ENCODE results near the gene BOLA1.
A peak's percentile ranks its signal among the peaks of the same experiment; 100 is the strongest.

BOLA1 gene

GRCh38 chr1:149887456-149888246 lies 11.7 kb upstream of the BOLA1 start:
- peak; percentile 58 for DNase-seq

DNA sequence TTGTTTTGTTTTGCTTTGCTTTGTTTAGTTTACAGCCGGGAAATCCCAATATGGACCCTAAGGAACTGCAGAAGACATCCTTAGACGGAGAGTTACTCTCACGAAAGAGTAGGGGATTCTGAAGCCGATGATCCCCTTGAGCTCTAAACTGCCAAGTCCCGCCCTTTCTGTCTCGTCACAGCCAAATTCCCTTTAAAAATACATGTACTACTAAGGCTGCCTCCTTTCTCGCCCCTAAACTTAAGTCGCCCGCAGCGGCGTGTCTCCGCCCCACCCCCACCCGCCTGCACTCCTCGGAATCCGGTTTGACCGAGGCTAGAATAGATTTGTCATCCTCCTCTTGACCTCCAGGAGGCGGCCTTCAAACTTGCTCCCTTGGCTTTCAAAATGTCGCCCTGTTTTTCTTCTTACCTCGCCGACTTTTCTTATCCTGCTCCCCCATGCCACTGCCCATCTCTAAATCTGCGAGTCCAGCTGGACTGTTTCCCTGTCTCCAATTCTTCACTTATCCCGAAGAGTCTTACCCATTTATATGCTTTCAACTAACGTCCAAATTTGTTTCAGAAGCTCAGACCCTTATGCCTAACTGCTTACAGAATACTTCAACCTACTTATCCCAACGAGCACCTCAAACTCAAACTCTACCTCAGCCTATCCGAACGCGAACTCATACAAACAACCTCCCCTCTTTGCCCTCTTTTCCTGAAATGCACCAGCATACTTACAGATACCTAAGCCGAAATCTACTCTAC lies 10.9 kb upstream of the BOLA1 start:
- peak; percentile 57 for DNase-seq

DNA sequence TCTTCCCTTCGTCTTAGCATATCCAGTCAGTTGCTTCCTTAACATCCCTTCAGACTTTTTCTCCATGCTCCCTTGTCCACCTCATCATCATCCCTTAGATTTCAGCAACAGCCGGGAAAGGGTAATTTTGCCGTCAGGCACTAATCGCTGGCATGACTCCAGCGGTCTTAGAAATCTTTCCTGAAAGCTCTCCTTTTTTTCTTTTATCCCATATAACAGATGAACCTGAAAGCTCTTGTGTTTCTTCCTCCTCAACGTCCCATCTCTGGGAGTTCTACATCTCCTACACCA lies 10.4 kb upstream of the BOLA1 start:
- no peak for DNase-seq

DNA sequence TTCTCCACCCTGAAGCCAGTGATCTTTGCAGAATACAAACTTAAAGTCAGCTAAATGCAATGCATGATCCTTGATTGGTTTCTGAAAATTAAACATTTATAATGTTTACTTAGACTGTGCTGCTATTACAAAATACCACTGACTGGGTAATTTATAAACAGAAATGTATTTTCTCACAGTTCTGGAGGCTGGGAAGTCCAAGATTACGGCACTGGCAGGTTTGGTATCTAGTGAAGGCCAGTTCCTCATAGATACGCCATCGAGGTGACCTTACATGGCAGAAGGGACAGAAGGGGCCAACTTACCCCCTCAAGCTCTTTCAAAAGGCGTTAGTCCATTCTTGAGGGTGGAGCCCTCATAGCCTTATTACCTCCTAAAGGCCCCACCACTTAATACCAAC lies 2.8 kb upstream of the BOLA1 start:
- DNase-seq, result no peak

GRCh38 chr1:149903836-149904491 lies 4.6 kb downstream of the BOLA1 start:
- no peak for DNase-seq

DNA sequence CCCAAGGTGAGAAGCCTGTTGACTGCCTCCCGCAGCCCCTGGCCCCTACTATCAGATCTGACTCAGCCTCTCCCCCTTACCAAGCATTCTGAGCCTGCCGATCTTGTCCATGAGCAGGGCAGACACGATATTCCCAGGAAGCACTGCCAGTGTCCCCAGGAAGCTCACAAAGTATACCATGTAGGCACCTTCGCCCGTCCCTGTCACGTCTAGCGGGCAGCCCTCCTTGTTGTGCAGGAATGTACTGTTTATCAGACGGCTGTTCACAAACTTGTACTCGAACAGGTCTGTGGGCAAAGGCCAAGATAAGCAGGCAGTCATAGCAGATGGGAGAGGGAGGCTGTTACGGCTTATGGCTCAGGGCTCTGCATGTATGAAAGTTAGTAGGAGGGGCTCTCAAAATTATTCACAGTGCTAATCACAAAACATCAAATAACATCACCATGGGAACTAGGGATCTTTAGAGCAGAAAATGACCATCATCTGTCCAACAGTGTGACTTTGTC lies 7.3 kb downstream of the BOLA1 start:
- DNase-seq, result no peak

GRCh38 chr1:149914545-149914944 lies 15.2 kb downstream of the BOLA1 start:
- DNase-seq, result no peak

- DNase-seq, result no peak
These were observed 16.2 kb downstream of the BOLA1 start for GRCh38 chr1:149915429-149916192.

- DNase-seq, result no peak
These were observed 17.0 kb downstream of the BOLA1 start for GRCh38 chr1:149916193-149916897.

DNA sequence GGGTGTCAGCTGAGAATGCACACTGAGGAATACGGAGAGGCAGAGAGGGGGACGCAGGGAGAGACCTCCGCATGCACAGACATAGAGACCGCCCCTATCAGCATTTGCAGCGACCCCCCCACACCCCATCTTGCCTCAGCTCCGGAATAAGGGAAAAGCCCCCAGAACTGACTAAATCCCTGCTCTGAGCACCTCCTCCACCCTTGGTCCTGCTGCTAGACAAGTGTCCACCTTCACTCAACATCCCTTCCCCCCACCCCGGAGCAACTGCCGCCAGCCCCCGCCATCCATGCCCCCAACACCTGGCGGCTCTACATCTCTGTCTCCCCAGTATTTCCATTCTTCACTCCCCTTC lies 17.5 kb downstream of the BOLA1 start:
- no peak for DNase-seq

DNA sequence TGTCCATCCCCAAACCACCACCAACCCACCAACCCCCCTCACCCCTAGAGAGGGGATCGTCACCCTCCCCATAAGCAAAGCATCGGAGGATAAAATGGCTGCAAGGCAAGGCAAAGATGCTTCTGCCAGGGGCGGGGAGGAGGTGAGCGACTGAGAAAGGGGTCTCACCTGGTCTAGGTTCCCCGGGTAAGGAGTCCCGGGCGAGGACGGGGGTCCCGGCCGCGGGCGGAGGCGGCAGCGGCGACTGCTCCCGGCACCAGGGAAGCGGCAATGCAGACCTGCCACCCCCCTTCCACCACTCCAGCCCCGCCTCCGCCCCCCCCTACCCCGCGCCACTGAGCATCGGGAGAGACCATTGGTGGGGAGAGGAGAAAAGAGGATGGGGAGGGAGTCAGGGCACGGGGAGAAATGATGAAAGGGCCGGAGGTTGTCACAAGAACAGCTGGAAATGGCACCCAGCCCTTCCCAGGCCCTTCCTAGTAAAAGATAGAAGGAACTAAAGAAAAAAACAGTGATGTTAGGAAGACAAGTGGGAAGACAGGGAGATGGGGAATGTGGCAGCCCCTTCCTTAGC lies 18.3 kb downstream of the BOLA1 start, which contains the start of gene SV2A:
SV2A (minus strand) TSS at position 274 of the 574 bp plus-strand sequence. CDS start 4,004 bp downstream, outside the sequence.
- peak; percentile 18 for DNase-seq

DNA sequence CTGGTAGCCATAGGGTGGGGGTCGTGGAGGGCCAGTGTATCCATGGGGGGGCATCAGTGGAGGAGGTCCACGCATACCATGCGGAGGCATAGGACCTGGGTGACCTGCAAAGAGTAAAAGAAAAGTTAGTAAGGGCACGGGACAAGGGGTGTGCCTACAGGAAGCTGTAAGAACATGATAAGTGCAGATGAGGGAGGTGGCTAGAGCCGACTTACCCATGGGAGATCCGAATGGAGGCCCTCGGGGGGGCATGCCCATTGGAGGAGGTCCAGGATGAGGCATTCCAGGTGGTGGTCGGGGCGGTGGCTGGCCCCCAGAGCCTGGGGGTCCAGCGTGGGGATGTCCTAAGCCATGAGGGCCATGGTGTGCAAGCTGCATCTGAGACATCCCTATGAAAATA lies 24.3 kb downstream of the BOLA1 start:
- DNase-seq, result no peak

- DNase-seq, result no peak
These were observed 26.0 kb downstream of the BOLA1 start for GRCh38 chr1:149925345-149925744.

GRCh38 chr1:149925751-149926150 lies 26.4 kb downstream of the BOLA1 start:
- no peak for DNase-seq

DNA sequence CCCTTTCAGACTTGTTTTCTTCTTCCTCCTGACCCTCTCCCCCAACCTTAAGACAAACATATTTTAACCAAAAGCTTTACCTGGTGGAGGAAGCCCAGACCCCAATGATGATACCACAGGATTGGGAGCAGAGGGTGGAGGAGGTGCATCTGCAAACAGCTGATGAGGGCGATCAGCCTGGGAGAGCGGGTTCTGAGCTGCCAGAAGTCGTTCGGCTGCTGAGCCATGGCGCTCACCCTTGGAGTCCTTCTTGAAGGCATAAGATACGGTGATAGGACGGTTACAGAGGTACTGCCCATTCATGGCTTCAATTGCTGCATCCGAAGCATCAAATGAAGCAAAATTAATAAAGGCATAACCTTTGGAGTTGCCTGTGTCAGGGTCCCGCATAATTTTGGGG lies 26.9 kb downstream of the BOLA1 start:
- no peak for DNase-seq

GRCh38 chr1:149927056-149927562 lies 27.7 kb downstream of the BOLA1 start:
- no peak for DNase-seq

GRCh38 chr1:149927563-149928400 lies 28.4 kb downstream of the BOLA1 start, which contains the start of gene SF3B4:
Gene SF3B4, minus strand, starts transcription at chr1:149927803. Its CDS starts 44 bp downstream, at chr1:149927759.
- peak; percentile 90 for DNase-seq

DNA sequence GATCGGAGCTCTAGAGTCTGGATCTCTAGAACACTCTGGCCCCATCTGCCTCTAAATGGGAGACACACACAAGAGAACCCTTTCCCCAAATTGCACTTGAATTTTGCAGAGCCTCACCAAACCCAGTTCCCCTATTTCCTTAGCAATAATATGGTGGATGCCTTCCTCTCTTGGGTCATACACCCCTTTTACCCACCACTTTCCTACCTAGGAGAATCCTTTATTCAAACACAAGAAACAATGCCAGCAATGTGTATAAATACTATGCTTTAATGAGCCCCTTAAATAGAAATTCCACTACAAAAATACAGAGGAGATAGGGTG lies 29.0 kb downstream of the BOLA1 start:
- DNase-seq, result no peak

DNA sequence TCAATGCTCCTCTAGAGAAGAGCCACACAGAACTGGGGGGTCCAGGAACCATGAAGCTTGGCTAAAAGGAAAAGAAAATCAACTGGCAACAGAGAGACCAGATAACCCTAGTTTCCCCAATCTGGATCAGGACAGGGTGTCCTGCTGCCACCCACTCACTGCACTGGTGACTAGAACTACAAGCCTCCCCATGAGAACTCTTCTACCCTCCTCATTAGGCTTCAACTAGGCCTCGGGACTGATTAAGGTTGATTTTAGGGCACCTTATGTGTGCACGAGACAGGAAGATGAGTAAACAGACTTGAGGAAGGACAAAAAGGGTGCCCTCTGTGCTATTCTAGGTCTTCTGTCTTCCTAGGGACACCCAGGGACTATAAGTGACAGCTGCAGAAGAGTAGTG lies 30.5 kb downstream of the BOLA1 start:
- DNase-seq, result no peak

DNA sequence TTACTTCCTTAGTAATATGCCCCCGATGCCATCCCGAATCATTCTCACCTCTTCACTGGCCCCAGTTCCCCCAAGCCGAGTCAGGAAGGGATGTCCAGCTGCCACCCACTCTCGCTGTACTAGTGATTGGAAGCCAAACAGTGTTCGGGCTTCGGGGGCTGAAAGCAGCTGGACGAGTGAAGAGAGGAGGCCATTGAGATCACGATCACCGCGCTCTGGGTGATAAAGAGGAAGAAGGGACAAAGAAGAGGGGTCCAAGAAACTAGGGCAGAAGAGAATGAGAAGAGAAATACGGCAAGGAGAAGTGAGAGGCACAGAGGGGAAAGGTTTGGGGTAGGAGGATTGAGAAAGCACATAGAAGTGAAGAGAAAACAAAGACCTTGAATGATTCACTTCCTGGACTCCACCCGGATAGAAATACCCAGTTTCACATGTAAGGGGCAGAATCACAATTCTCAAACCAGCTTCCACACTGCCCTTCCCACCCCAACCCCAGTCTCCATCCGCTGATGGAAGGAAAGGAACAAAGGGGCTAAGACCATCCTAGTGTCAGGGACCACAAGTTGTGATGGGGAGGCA lies 31.9 kb downstream of the BOLA1 start:
- no peak for DNase-seq
